Gastroesophageal sphincter (tissue), 3 donors: ENCODE results near the gene TEKTIP1.

Experiments
- CTCF ChIP-seq, 4 experiments: fragments of 200-600 bp in 2 of 4; fragments of 450-650 bp in 2 of 4; sonication (generic) in 1 of 4; IDR thresholded peaks; one replicate each; pipeline ENCODE4 v1.5.1; 2017 to 2019; ENCODE audit warnings: antibody characterized with exemption in 4 of 4, mild to moderate bottlenecking in 2 of 4, moderate library complexity in 2 of 4
- EP300 ChIP-seq: sonication (generic); formaldehyde crosslinking; IDR thresholded peaks from one replicate; pipeline ENCODE4 v1.6.1; 2017; ENCODE audit warnings: antibody characterized with exemption, mild to moderate bottlenecking
- POLR2A ChIP-seq, 2 donors: fragments of 450-650 bp; IDR thresholded peaks; one replicate each; pipeline ENCODE4 v1.6.1; 2017; ENCODE audit warnings: antibody characterized with exemption in 2 of 2, mild to moderate bottlenecking in 2 of 2, moderate library complexity in 1 of 2
- POLR2AphosphoS5 ChIP-seq: sonication (generic); formaldehyde crosslinking; IDR thresholded peaks from one replicate; pipeline ENCODE4 v1.6.1; 2017; ENCODE audit warnings: antibody characterized with exemption

- TF ChIP-seq POLR2A (IDR thresholded peaks at IDR 0.05) (no peak), CTCF (IDR thresholded peaks at IDR 0.05) (no peak), POLR2AphosphoS5 (no peak), EP300 (no peak)
Measured at GRCh38 chr19:3538258-3538929, 580 bp upstream of the TEKTIP1 start.
